GM18519 (cell line): ENCODE results near the gene PADI3.

Source experiments
- ATAC-seq: cut with Tn5 transposase; IDR thresholded peaks from one replicate; pipeline ENCODE4 v1.9.1; 2021; ENCODE audit warnings: mild to moderate bottlenecking, moderate library complexity; ENCODE audit not compliant: unreplicated experiment, low FRiP score

The PADI3 gene

GRCh38 chr1:17295292-17295691, 46.4 kb downstream of the PADI3 start:
- ATAC-seq: no peak

DNA sequence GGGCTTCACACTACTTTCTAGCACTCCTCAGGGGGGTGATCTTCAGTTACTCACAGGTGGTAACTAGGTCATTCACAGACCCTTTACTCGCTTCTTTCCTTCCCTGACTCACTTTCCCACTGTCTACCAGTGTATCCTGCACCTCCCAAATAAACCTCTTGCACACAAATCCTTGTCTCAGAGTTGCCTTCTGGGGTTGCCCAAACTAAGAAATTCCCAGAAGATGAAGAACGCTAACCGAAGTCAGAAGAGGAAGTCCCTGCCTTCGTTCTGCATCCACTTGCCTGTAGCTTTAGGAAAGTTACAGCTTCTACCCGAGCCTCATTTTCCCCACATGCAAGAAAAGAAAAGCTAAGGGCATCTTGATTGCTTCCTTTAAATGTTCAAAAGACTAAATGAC, 47.2 kb downstream of the PADI3 start:
- ATAC-seq: no peak

- no peak for ATAC-seq
Observed at GRCh38 chr1:17297991-17298390, 49.1 kb downstream of the PADI3 start.

- ATAC-seq: no peak
Observed at GRCh38 chr1:17301767-17302166, 52.9 kb downstream of the PADI3 start.

GRCh38 chr1:17304151-17304825, 55.4 kb downstream of the PADI3 start:
- no peak for ATAC-seq

DNA sequence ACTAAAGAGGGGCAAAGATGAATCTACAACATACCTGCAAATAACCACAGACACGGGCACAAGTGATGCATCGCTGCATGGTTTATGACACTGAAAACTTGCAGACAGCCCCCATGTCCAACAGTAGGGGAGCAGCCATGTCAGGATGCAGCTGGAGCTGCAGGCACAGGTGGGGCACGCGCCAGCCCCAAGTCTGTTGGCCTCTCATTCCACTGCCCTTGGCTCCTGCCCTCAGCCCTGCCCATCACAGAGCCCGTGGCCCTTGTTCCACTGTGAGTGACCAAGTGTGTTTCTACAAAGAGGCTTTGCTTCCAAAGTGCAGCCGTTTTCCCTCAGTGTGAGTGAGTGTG, 55.9 kb downstream of the PADI3 start:
- ATAC-seq: no peak

DNA sequence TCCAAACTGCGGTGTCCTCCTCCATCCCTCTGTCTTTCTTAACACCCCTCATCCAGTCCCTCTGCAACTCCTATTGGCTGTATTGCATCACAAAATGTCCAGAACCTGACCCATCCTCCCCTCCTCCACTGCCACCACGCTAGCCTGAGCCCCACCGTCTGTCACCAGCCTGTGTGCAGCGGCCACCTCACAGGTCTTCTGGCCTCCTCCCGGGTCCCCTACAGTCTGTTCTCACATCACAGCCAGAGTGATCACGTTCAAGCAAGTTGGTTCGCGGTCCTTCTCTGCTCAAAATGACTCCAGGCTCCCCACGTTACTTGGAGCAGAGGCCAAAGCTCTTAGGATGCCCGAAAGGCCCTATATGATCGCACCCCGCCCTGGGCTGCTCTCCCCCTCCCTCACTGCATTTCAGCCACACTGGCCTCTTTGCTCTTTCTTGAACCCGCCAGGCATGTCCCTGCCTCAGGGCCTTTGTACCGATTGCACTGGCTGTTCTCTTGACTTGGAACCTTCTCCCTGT, 56.7 kb downstream of the PADI3 start:
- ATAC-seq: no peak

DNA sequence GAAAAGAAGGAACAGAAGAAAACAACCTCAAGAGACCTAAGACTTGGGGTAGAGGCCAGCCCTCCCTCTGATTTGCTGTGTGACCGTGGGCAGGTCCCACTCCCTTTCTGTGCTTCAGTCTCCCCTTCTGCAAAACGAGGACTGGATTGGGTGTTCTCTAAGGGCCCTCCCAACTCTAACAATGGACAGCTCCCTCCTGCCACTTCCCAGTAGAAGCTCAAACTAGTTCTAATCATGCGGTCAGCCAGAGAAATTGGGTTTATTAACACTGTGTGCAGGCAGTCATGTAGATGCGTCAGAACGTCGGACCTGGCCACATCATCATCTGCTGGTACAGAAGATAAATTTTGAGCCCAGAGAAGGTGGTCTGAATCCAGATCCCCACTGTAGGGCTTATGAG, 57.5 kb downstream of the PADI3 start:
- ATAC-seq: no peak

DNA sequence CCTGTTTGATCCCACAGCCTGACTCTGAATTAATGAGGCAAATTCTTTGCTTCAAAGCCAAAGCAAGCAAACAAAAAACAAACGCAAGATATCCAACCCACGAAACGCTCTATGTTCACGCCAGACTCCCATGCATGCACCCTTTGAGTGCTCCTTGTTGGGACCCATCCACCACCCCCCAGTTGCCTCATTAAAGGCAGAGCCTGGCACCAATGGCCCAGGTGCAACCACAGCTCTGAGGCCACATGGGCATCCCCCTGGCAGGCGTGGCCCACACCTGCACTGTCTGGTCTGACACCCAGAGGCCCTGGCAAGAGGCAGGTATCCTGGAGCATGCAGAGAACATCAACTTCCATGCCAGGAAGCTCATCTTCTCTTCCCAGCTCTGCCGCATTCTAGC, 58.0 kb downstream of the PADI3 start:
- ATAC-seq: no peak

DNA sequence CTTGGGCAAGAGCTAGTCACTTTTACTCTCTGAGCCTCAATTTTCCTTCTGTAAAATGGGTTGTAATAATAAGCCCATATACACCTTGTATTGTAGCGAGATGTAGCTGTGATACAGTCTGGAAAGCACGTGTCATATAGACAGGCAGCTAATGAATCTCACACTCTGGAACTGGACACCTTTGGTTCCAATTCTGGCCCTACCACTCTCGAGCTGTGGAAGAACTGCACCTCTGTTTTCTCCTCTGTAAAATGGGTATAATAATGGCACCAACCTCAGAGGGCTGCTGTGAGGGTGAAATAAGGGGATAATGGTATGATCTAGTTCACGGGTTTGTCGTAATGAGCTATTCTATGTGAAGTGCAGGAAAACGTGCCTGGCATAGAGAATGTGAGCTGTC, 58.4 kb downstream of the PADI3 start:
- ATAC-seq: no peak

DNA sequence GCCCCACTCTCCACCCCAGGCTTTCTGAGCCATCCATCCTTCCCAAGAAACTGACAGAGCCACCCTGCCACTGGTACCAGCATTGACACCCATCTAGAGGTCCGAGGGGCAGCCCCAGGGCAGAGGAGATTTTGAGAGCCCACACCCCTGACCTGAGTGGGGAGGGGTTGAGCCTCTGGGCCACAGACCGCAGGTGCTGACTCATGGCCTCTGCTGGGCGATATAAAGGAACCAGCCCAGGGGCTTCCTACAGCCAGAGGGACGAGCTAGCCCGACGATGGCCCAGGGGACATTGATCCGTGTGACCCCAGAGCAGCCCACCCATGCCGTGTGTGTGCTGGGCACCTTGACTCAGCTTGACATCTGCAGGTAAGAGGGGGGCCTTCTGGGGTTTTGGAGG, 59.0 kb downstream of the PADI3 start, which contains the start of gene PADI4:
Gene PADI4 (plus strand): TSS at position 252 of the 400 bp plus-strand sequence. CDS start 26 bp downstream, at position 278.
- ATAC-seq: no peak

DNA sequence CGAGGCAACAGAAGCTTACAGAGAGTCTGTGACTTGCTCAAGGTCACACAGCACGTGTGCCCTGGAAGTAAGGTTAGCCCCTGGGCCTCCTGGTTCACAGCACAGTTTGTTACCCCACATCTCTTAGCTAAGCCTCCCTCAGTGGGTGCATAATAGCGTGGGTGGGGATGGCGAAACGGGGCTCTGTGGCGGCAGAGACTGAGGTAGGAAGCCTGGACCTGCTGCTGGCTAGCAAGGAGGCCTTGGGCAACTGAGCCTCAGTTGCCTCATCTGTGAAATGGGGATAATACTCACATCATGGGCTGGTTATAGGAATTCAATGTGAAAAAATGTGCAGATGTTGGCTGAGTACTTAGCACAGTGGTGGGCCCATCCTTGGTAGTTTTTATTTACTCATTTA, 59.7 kb downstream of the PADI3 start:
- ATAC-seq: no peak

- ATAC-seq: no peak
Observed at GRCh38 chr1:17309426-17310067, 60.6 kb downstream of the PADI3 start.

- no peak for ATAC-seq
Observed at GRCh38 chr1:17310068-17310640, 61.3 kb downstream of the PADI3 start.

GRCh38 chr1:17313530-17314309, 64.8 kb downstream of the PADI3 start:
- ATAC-seq: no peak

DNA sequence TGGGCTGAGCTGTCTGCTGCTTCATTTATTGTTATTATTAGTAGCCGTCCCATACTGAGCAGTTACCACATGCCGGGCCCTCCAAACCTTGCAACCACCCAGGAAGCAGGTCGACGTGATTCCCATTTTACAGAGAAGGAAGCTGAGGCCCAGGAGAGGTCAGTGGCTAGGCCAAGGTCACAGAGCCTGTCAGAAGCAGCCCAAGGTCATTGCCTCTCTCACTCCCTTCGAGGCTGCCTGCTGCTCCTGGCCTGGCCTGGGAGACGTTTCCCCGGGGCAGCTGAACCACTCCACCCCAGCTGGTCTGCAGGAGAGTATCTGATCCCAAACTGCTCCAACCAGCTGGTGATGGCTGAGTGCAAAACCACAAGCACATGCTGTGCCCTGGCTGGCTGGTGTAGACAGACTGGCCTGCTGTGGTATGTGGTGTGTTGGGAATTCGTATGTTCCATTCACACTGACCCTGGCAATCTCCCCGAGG, 65.6 kb downstream of the PADI3 start:
- ATAC-seq: no peak

GRCh38 chr1:17315542-17316130, 66.7 kb downstream of the PADI3 start:
- ATAC-seq: no peak

DNA sequence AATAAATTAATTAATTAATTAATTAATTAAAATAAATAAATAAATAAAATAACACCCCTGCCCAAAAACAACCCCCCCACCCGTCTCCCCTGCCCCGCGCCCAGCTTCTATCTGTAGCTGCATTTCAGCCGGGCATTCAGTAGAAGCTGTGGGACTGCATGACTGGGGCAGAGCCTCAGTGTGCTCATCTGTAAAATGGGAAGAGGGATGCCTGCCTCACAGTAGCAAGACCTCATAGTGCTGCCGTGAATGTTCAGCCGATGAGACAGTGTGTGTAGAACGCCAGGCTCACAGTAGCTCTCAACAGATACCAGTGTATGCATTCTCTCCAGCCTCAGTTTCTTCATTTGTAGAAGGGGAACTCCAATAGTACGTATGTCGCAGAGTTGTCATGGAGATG, 67.8 kb downstream of the PADI3 start:
- no peak for ATAC-seq

GRCh38 chr1:17318262-17318661, 69.4 kb downstream of the PADI3 start:
- ATAC-seq: no peak

GRCh38 chr1:17319561-17320350, 70.9 kb downstream of the PADI3 start:
- ATAC-seq: no peak
